SK-N-SH (cell line): ENCODE results near the gene TSGA10IP. TPM values are rescaled to one million over a fixed set of nuclear protein-coding genes. Genes with fewer than 3 reads are reported as not detected.

Experiments
- CTCF ChIA-PET: fragments of 300-600, 350-600 bp; formaldehyde crosslinking; extraction: SDS; loops from one replicate; lab custom pipeline; 2021; lab: Yijun Ruan, JAX
- POLR2A ChIA-PET: fragments of 350-600 bp; sonication (Branson Sonifier 250); formaldehyde crosslinking; extraction: SDS; loops from one replicate; lab custom pipeline; 2020; ENCODE audit warnings: antibody characterized with exemption, inconsistent platforms; lab: Yijun Ruan, JAX
- DNase-seq: peaks from one replicate; pipeline ENCODE4 v3.0.0; 2012
- H2AFZ ChIP-seq: fragments of 200-600 bp; sonication (generic); 2 replicates; pipeline ENCODE4 v1.8.1; 2016; ENCODE audit warnings: antibody characterized with exemption, mild to moderate bottlenecking, low read depth
- H3F3A ChIP-seq: fragments of 200-600 bp; sonication (generic); replicated peaks from 2 replicates; pipeline ENCODE3; 2016; ENCODE audit warnings: antibody characterized with exemption, mild to moderate bottlenecking; ENCODE audit not compliant: insufficient read depth
- H3K27ac ChIP-seq, 2 experiments: fragments of 200-500 bp in 1 of 2; fragments of 200-600 bp in 1 of 2; sonication (Bioruptor generic) in 1 of 2; sonication (generic), shearing (Covaris generic) in 1 of 2; 2 replicates each; pipeline versions ENCODE4 v1.5.1 to v1.6.1; 2014 to 2016; ENCODE audit warnings: low read depth in 2 of 2, inconsistent platforms in 1 of 2, low read length in 1 of 2, mild to moderate bottlenecking in 1 of 2, mixed read lengths in 1 of 2
- H3K27me3 ChIP-seq: fragments of 200-600 bp; sonication (generic), shearing (Covaris generic); 2 replicates; pipeline ENCODE4 v1.6.1; 2016; ENCODE audit warnings: mixed run types; ENCODE audit not compliant: insufficient read depth
- H3K36me3 ChIP-seq, 2 experiments: fragments of 200-500 bp in 1 of 2; fragments of 200-600 bp in 1 of 2; sonication (Bioruptor generic) in 1 of 2; sonication (generic) in 1 of 2; replicated peaks in 1 of 2; 2 replicates each; pipeline versions ENCODE3 to v1.5.1; 2014 to 2016; ENCODE audit warnings: low read length in 1 of 2, mild to moderate bottlenecking in 1 of 2; ENCODE audit not compliant: insufficient read depth in 2 of 2, control insufficient read depth in 1 of 2
- H3K4me1 ChIP-seq, 2 experiments: fragments of 200-500 bp in 1 of 2; fragments of 200-600 bp in 1 of 2; sonication (Bioruptor generic) in 1 of 2; sonication (generic), shearing (Covaris generic) in 1 of 2; 2 replicates each; pipeline versions ENCODE4 v1.5.1 to v1.6.1; 2014 to 2016; ENCODE audit warnings: low read depth in 1 of 2, low read length in 1 of 2, mixed run types in 1 of 2; ENCODE audit not compliant: insufficient read depth in 2 of 2, control insufficient read depth in 1 of 2
- H3K4me2 ChIP-seq: fragments of 200-600 bp; sonication (generic), shearing (Covaris generic); 2 replicates; pipeline ENCODE4 v1.6.1; 2017; ENCODE audit warnings: mixed run types
- H3K4me3 ChIP-seq, 2 experiments: fragments of 200-500 bp in 1 of 2; fragments of 200-600 bp in 1 of 2; sonication (Bioruptor generic) in 1 of 2; sonication (generic), shearing (Covaris generic) in 1 of 2; 2 replicates each; pipeline versions ENCODE4 v1.5.1 to v1.8.1; 2014 to 2016; ENCODE audit warnings: low read depth in 2 of 2, inconsistent platforms in 1 of 2, low read length in 1 of 2, mild to moderate bottlenecking in 1 of 2, mixed read lengths in 1 of 2, moderate library complexity in 1 of 2
- H3K79me2 ChIP-seq: fragments of 200-600 bp; sonication (generic); 2 replicates; pipeline ENCODE4 v1.8.1; 2017; ENCODE audit warnings: mild to moderate bottlenecking; ENCODE audit not compliant: insufficient read depth
- H3K9ac ChIP-seq: fragments of 200-600 bp; sonication (generic); 2 replicates; pipeline ENCODE4 v1.6.1; 2017; ENCODE audit warnings: mixed run types
- H3K9me2 ChIP-seq: fragments of 200-600 bp; sonication (generic); 2 replicates; pipeline ENCODE4 v1.6.1; 2017; ENCODE audit warnings: mixed run types
- H3K9me3 ChIP-seq: fragments of 200-600 bp; sonication (generic); 2 replicates; pipeline ENCODE4 v1.6.1; 2017; ENCODE audit warnings: mixed run types, mild to moderate bottlenecking, moderate library complexity
- H4K20me1 ChIP-seq: fragments of 200-600 bp; sonication (generic); 2 replicates; pipeline ENCODE4 v1.6.1; 2017; ENCODE audit warnings: mild to moderate bottlenecking, mixed run types; ENCODE audit not compliant: insufficient read depth
- CTCF ChIP-seq: fragments of 200-600 bp; sonication (generic); IDR thresholded peaks from 2 replicates; pipeline ENCODE4 v1.6.1; 2017; ENCODE audit warnings: antibody characterized with exemption, mild to moderate bottlenecking, moderate library complexity
- EP300 ChIP-seq, 2 experiments: IDR thresholded peaks; 2 replicates each; pipeline versions ENCODE4 v1.4.0 to v1.6.1; 2012; ENCODE audit warnings: borderline replicate concordance in 1 of 2, low read depth in 1 of 2, low read length in 1 of 2
- FOSL2 ChIP-seq: IDR thresholded peaks from 2 replicates; pipeline ENCODE4 v1.4.0; 2012; ENCODE audit warnings: low read depth, mild to moderate bottlenecking, moderate library complexity, borderline replicate concordance
- FOXJ3 ChIP-seq: sonication (generic); formaldehyde crosslinking; IDR thresholded peaks from 2 replicates; pipeline ENCODE4 v1.5.1; 2020; ENCODE audit warnings: mild to moderate bottlenecking, missing genetic modification reagents
- GATA2 ChIP-seq: sonication (generic); formaldehyde crosslinking; IDR thresholded peaks from 2 replicates; pipeline ENCODE4 v1.5.0; 2020; ENCODE audit warnings: mild to moderate bottlenecking, missing genetic modification reagents
- IRF3 ChIP-seq: fragments of 150-350 bp; IDR thresholded peaks from 2 replicates; pipeline ENCODE4 v1.6.1; 2016; ENCODE audit warnings: mild to moderate bottlenecking, low read depth, low read length
- MEF2A ChIP-seq: IDR thresholded peaks from 2 replicates; pipeline ENCODE4 v1.4.0; 2012; ENCODE audit warnings: low read depth, borderline replicate concordance
- MXI1 ChIP-seq: IDR thresholded peaks from 2 replicates; pipeline ENCODE4 v1.6.1; 2012; ENCODE audit warnings: mild to moderate bottlenecking, low read depth, low read length, improper control_type of control experiment
- NFIC ChIP-seq: IDR thresholded peaks from 2 replicates; pipeline ENCODE4 v1.4.0; 2012; ENCODE audit warnings: borderline replicate concordance
- NRF1 ChIP-seq: IDR thresholded peaks from 2 replicates; pipeline ENCODE4 v1.6.1; 2012; ENCODE audit warnings: low read depth, mild to moderate bottlenecking, low read length
- RCOR1 ChIP-seq: fragments of 150-350 bp; IDR thresholded peaks from 2 replicates; pipeline ENCODE4 v1.6.1; 2017; ENCODE audit warnings: antibody characterized with exemption, low read length
- RXRA ChIP-seq: IDR thresholded peaks from 2 replicates; pipeline ENCODE4 v1.4.0; 2012; ENCODE audit warnings: low read depth, mild to moderate bottlenecking, borderline replicate concordance
- USF1 ChIP-seq: IDR thresholded peaks from 2 replicates; pipeline ENCODE4 v1.4.0; 2012; ENCODE audit warnings: low read depth, borderline replicate concordance
- YY1 ChIP-seq: IDR thresholded peaks from 2 replicates; pipeline ENCODE4 v1.4.0; 2012; ENCODE audit warnings: low read depth, mild to moderate bottlenecking
- WGBS: methylation state at CpG from one replicate; pipeline ENCODE4 v1.1.6; 2017; ENCODE audit warnings: low lambda C conversion rate; 5-methylcytosine and 5-hydroxymethylcytosine counted together
- polyA plus RNA-seq, 3 experiments: library from polyadenylated mRNA; depleted of rRNA; stranded (reverse); fragments of >200 nt; gene quantifications; 2 replicates each; pipeline ENCODE4 v1.2.3, GENCODE V29; 2012
- TF ChIP-seq, protein P1 (sequence below): IDR thresholded peaks from 2 replicates; pipeline ENCODE4; 2012
- TF ChIP-seq, protein P2 (sequence below): fragments of 150-350 bp; IDR thresholded peaks from 2 replicates; pipeline ENCODE4 v1.6.1; 2017; ENCODE audit warnings: antibody characterized with exemption, low read length, low read depth, borderline replicate concordance

The TSGA10IP gene
- polyA plus RNA-seq, 1 of the 3 experiments (the other 2 are of a cell fraction): not detected

GRCh38 chr11:66003291-66003690, 58.0 kb downstream of the TSGA10IP start:
- 36% methylated on average over 6 of the region's 6 CpGs for WGBS
- Histone ChIP-seq H3K9ac (peak overlapping the region; percentile 95), H3K27me3 (no peaks in the 10 kb centered on the region), H3K27ac (peak overlapping the region; percentile 98; a peak in 2 of 4 replicates), H2AFZ (no peak overlapping the region), H4K20me1 (peaks cover 4% of the 10 kb centered on the region; the same call in 1 of the 2 replicates), H3K9me2 (no peaks in the 10 kb centered on the region), H3K36me3 (peaks cover 36 to 38% of the 10 kb centered on the region in 2 experiments), H3K4me2 (peak overlapping the region; percentile 96), H3F3A (peaks cover 44% of the 10 kb centered on the region), H3K4me3 (peak overlapping the region; percentile 95 to 99), H3K4me1 (peaks cover 6 to 11% of the 10 kb centered on the region in 2 experiments; a peak in 3 of 4 replicates), H3K9me3 (no peaks in the 10 kb centered on the region), H3K79me2 (peaks cover 61% of the 10 kb centered on the region)
- TF ChIP-seq MEF2A: no peak
- no peak for TF ChIP-seq NFIC
- TF ChIP-seq USF1: no peak
- no peak for TF ChIP-seq FOXJ3 (CRISPR knock-in tag)
- TF ChIP-seq FOSL2: no peak
- TF ChIP-seq, protein P1, sequence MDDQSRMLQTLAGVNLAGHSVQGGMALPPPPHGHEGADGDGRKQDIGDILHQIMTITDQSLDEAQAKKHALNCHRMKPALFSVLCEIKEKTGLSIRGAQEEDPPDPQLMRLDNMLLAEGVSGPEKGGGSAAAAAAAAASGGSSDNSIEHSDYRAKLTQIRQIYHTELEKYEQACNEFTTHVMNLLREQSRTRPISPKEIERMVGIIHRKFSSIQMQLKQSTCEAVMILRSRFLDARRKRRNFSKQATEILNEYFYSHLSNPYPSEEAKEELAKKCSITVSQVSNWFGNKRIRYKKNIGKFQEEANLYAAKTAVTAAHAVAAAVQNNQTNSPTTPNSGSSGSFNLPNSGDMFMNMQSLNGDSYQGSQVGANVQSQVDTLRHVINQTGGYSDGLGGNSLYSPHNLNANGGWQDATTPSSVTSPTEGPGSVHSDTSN: no peak
- TF ChIP-seq CTCF: no peak
- TF ChIP-seq MXI1: no peak
- no peak for TF ChIP-seq YY1
- TF ChIP-seq, protein P2, sequence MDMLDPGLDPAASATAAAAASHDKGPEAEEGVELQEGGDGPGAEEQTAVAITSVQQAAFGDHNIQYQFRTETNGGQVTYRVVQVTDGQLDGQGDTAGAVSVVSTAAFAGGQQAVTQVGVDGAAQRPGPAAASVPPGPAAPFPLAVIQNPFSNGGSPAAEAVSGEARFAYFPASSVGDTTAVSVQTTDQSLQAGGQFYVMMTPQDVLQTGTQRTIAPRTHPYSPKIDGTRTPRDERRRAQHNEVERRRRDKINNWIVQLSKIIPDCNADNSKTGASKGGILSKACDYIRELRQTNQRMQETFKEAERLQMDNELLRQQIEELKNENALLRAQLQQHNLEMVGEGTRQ: no peak
- TF ChIP-seq RXRA: no peak
- no peak for TF ChIP-seq RCOR1
- no peak for TF ChIP-seq IRF3
- no peak for TF ChIP-seq GATA2 (CRISPR knock-in tag)
- no peak for TF ChIP-seq EP300 (IDR thresholded peaks at IDR 0.05; ENCODE audit: borderline replicate concordance in 1 of 2, low read depth in 1 of 2, low read length in 1 of 2)
- no peak for TF ChIP-seq NRF1
- ChIA-PET CTCF (interaction anchor here (1.4 to 1.9 kb wide), 6 partner anchors 10 to 144 kb away, joined by 3 to 14 read pairs (median 6); no protein-coding TSS in a partner anchor), POLR2A (interaction anchor here (1.5 to 2.0 kb wide), 3 partner anchors 42 to 115 kb away, joined by 5 to 11 read pairs (median 8); partner anchors contain the start of genes FIBP and SF3B2)
- no peak for DNase-seq
